Skeletal muscle cell (primary cell): ENCODE data around the gene DBH.

ENCODE experiments used
- DNase-seq: peaks from one replicate; pipeline ENCODE4 v3.0.0-alpha.2; 2010; ENCODE audit warnings: low read depth
- H3K4me3 ChIP-seq: 2 replicates; pipeline ENCODE4 v1.5.1; 2011; ENCODE audit warnings: low read depth, mild to moderate bottlenecking, control low read depth, low read length, moderate library complexity

DBH gene

GRCh38 chr9:133603135-133603927 is 32.8 kb upstream of the DBH start:
- DNase-seq: no peak
- no peak overlapping the region for H3K4me3 ChIP-seq

GRCh38 chr9:133604214-133604613 is 31.9 kb upstream of the DBH start:
- DNase-seq: no peak
- H3K4me3 ChIP-seq: no peak overlapping the region

GRCh38 chr9:133604856-133605255 is 31.3 kb upstream of the DBH start:
- H3K4me3 ChIP-seq: no peak overlapping the region
- no peak for DNase-seq

GRCh38 chr9:133605446-133605845 is 30.7 kb upstream of the DBH start:
- H3K4me3 ChIP-seq: no peak overlapping the region

GRCh38 chr9:133605856-133606707 is 30.1 kb upstream of the DBH start:
- H3K4me3 ChIP-seq: no peak overlapping the region
- DNase-seq: no peak

More at GRCh38 chr9:133605446-133605845, 30.7 kb upstream of the DBH start:
- no peak for DNase-seq

GRCh38 chr9:133606708-133607025 is 29.5 kb upstream of the DBH start:
- no peak overlapping the region for H3K4me3 ChIP-seq

GRCh38 chr9:133607381-133607780 is 28.8 kb upstream of the DBH start:
- H3K4me3 ChIP-seq: no peak overlapping the region
- DNase-seq: no peak

More at GRCh38 chr9:133606708-133607025, 29.5 kb upstream of the DBH start:
- no peak for DNase-seq

GRCh38 chr9:133607976-133608375 is 28.2 kb upstream of the DBH start:
- no peak overlapping the region for H3K4me3 ChIP-seq
- DNase-seq: no peak

GRCh38 chr9:133608382-133608781 is 27.8 kb upstream of the DBH start:
- no peak overlapping the region for H3K4me3 ChIP-seq
- no peak for DNase-seq

GRCh38 chr9:133608889-133609288 is 27.3 kb upstream of the DBH start:
- DNase-seq: no peak
- no peak overlapping the region for H3K4me3 ChIP-seq

- no peak within 1 kb of the TSS for H3K4me3 ChIP-seq
- DNase-seq: peak; percentile 5
Measured at GRCh38 chr9:133609311-133610098, 26.7 kb upstream of the DBH start, which contains the start of gene FAM163B. Gene FAM163B (minus strand): TSS chr9:133609389. CDS start chr9:133580223, 29,166 bp downstream.

GRCh38 chr9:133610845-133611244 is 25.3 kb upstream of the DBH start:
- no peak overlapping the region for H3K4me3 ChIP-seq
- DNase-seq: no peak

GRCh38 chr9:133612051-133612450 is 24.1 kb upstream of the DBH start:
- H3K4me3 ChIP-seq: no peak overlapping the region

GRCh38 chr9:133612816-133613215 is 23.3 kb upstream of the DBH start:
- no peak for DNase-seq
- no peak overlapping the region for H3K4me3 ChIP-seq

More at GRCh38 chr9:133612051-133612450, 24.1 kb upstream of the DBH start:
- no peak for DNase-seq

GRCh38 chr9:133613432-133613831 is 22.7 kb upstream of the DBH start:
- no peak for DNase-seq
- H3K4me3 ChIP-seq: no peak overlapping the region

GRCh38 chr9:133614056-133614455 is 22.1 kb upstream of the DBH start:
- no peak overlapping the region for H3K4me3 ChIP-seq
- no peak for DNase-seq

- no peak overlapping the region for H3K4me3 ChIP-seq
- no peak for DNase-seq
Measured at GRCh38 chr9:133614678-133615077, 21.5 kb upstream of the DBH start.

GRCh38 chr9:133615186-133615585 is 21.0 kb upstream of the DBH start:
- DNase-seq: no peak
- no peak overlapping the region for H3K4me3 ChIP-seq

- no peak overlapping the region for H3K4me3 ChIP-seq
- no peak for DNase-seq
Measured at GRCh38 chr9:133615606-133616188, 20.5 kb upstream of the DBH start.
